ENCODE results near the gene HOXB5.

HOXB5 gene

DNA sequence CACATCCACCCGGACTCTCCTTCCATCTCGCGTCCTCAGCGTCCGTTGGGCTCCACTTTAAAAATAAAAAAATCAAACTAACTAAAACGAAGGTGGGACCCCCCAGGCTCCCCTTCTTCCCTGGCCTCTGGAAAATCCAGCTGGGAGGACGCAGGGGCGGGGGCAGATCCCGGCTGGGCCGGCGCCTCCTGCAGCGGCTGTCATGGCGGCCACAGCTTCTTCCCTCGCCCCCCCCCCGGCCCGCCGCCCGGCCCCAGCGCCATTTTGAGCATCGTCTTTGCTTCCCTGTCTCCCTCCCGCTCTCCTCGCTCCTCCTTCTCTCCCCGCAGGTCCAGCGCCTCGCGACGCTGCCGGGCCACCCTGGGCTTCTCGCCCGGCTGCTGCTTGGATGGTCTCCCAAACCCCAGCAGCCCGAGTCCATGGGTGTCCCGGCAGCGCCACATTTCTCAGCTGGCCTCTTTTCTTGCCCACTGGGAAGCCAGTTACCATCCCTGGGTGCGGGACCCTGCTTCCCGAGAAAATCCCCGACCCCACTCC is 51.9 kb downstream of the HOXB5 start:
- TF ChIP-seq BACH2 (CRISPR knock-in tag; IDR thresholded peaks at IDR 0.05; ENCODE audit: borderline replicate concordance) = no peak
- TF ChIP-seq, protein P1, sequence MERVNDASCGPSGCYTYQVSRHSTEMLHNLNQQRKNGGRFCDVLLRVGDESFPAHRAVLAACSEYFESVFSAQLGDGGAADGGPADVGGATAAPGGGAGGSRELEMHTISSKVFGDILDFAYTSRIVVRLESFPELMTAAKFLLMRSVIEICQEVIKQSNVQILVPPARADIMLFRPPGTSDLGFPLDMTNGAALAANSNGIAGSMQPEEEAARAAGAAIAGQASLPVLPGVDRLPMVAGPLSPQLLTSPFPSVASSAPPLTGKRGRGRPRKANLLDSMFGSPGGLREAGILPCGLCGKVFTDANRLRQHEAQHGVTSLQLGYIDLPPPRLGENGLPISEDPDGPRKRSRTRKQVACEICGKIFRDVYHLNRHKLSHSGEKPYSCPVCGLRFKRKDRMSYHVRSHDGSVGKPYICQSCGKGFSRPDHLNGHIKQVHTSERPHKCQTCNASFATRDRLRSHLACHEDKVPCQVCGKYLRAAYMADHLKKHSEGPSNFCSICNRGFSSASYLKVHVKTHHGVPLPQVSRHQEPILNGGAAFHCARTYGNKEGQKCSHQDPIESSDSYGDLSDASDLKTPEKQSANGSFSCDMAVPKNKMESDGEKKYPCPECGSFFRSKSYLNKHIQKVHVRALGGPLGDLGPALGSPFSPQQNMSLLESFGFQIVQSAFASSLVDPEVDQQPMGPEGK (CRISPR knock-in tag; IDR thresholded peaks at IDR 0.05; ENCODE audit: borderline replicate concordance) = no peak
- TF ChIP-seq ZFP30 (CRISPR knock-in tag; IDR thresholded peaks at IDR 0.05) = no peak
- no peak for TF ChIP-seq ZNF70 (CRISPR knock-in tag; IDR thresholded peaks at IDR 0.05)
- TF ChIP-seq ZNF565 (CRISPR knock-in tag; conservative IDR thresholded peaks at IDR 0.05; ENCODE audit: low read depth) = no peak
- TF ChIP-seq POU6F1 (CRISPR knock-in tag; IDR thresholded peaks at IDR 0.05; ENCODE audit: borderline replicate concordance, low read depth) = no peak
- TF ChIP-seq GLIS3 (CRISPR knock-in tag; IDR thresholded peaks at IDR 0.05) = no peak
- TF ChIP-seq ZC3H10 (CRISPR knock-in tag; IDR thresholded peaks at IDR 0.05) = no peak
- no peak for TF ChIP-seq SNAI2 (CRISPR knock-in tag; IDR thresholded peaks at IDR 0.05)
- no peak for TF ChIP-seq ARNTL (CRISPR knock-in tag; IDR thresholded peaks at IDR 0.05; ENCODE audit: borderline replicate concordance, low read depth)
- TF ChIP-seq ZFP3 (CRISPR knock-in tag; IDR thresholded peaks at IDR 0.05) = no peak
- no peak for TF ChIP-seq TCF4 (CRISPR knock-in tag; IDR thresholded peaks at IDR 0.05; ENCODE audit: borderline replicate concordance)
- no peak for TF ChIP-seq RARB (CRISPR knock-in tag; IDR thresholded peaks at IDR 0.05)
- TF ChIP-seq ISL1 (CRISPR knock-in tag; IDR thresholded peaks at IDR 0.05) = no peak
- TF ChIP-seq PPARA (CRISPR knock-in tag; IDR thresholded peaks at IDR 0.05; ENCODE audit: borderline replicate concordance) = no peak
- TF ChIP-seq TOX (CRISPR knock-in tag; IDR thresholded peaks at IDR 0.05; ENCODE audit: borderline replicate concordance) = no peak
- TF ChIP-seq, protein P2, sequence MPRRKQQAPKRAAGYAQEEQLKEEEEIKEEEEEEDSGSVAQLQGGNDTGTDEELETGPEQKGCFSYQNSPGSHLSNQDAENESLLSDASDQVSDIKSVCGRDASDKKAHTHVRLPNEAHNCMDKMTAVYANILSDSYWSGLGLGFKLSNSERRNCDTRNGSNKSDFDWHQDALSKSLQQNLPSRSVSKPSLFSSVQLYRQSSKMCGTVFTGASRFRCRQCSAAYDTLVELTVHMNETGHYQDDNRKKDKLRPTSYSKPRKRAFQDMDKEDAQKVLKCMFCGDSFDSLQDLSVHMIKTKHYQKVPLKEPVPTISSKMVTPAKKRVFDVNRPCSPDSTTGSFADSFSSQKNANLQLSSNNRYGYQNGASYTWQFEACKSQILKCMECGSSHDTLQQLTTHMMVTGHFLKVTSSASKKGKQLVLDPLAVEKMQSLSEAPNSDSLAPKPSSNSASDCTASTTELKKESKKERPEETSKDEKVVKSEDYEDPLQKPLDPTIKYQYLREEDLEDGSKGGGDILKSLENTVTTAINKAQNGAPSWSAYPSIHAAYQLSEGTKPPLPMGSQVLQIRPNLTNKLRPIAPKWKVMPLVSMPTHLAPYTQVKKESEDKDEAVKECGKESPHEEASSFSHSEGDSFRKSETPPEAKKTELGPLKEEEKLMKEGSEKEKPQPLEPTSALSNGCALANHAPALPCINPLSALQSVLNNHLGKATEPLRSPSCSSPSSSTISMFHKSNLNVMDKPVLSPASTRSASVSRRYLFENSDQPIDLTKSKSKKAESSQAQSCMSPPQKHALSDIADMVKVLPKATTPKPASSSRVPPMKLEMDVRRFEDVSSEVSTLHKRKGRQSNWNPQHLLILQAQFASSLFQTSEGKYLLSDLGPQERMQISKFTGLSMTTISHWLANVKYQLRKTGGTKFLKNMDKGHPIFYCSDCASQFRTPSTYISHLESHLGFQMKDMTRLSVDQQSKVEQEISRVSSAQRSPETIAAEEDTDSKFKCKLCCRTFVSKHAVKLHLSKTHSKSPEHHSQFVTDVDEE (CRISPR knock-in tag; IDR thresholded peaks at IDR 0.05) = no peak
- ATAC-seq = no peak
